Panc1 (cell line): ENCODE results near the gene CCDC187.

Source experiments
- POLR2AphosphoS5 ChIP-seq: IDR thresholded peaks from 2 replicates; pipeline ENCODE4 v1.6.1; 2012; ENCODE audit warnings: mild to moderate bottlenecking, low read depth, low read length, moderate library complexity
- SIN3A ChIP-seq: IDR thresholded peaks from 2 replicates; pipeline ENCODE4 v1.6.1; 2012; ENCODE audit warnings: low read depth, mild to moderate bottlenecking, low read length, moderate library complexity, borderline replicate concordance; ENCODE audit not compliant: insufficient read depth
- TF ChIP-seq, protein P1 (sequence below): fragments of 450-650 bp; IDR thresholded peaks from 2 replicates; pipeline ENCODE4 v1.5.1; 2017; ENCODE audit warnings: mild to moderate bottlenecking

- TF ChIP-seq, protein P1, sequence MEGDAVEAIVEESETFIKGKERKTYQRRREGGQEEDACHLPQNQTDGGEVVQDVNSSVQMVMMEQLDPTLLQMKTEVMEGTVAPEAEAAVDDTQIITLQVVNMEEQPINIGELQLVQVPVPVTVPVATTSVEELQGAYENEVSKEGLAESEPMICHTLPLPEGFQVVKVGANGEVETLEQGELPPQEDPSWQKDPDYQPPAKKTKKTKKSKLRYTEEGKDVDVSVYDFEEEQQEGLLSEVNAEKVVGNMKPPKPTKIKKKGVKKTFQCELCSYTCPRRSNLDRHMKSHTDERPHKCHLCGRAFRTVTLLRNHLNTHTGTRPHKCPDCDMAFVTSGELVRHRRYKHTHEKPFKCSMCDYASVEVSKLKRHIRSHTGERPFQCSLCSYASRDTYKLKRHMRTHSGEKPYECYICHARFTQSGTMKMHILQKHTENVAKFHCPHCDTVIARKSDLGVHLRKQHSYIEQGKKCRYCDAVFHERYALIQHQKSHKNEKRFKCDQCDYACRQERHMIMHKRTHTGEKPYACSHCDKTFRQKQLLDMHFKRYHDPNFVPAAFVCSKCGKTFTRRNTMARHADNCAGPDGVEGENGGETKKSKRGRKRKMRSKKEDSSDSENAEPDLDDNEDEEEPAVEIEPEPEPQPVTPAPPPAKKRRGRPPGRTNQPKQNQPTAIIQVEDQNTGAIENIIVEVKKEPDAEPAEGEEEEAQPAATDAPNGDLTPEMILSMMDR: no peak
- TF ChIP-seq POLR2AphosphoS5 (no peak), SIN3A (no peak)
Observed at GRCh38 chr9:136206602-136207275, 97.2 kb downstream of the CCDC187 start.
